HTERT RPE-1 (cell line): ENCODE measurements around the gene PNPLA1.

Experiments
- in situ Hi-C: fragments of 300-500 bp; cut with MboI; formaldehyde crosslinking; loops from 4 replicates; pipeline ENCODE4 v1.14.3; 2020; ENCODE audit warnings: low sequenced_read_pairs

The PNPLA1 gene

DNA sequence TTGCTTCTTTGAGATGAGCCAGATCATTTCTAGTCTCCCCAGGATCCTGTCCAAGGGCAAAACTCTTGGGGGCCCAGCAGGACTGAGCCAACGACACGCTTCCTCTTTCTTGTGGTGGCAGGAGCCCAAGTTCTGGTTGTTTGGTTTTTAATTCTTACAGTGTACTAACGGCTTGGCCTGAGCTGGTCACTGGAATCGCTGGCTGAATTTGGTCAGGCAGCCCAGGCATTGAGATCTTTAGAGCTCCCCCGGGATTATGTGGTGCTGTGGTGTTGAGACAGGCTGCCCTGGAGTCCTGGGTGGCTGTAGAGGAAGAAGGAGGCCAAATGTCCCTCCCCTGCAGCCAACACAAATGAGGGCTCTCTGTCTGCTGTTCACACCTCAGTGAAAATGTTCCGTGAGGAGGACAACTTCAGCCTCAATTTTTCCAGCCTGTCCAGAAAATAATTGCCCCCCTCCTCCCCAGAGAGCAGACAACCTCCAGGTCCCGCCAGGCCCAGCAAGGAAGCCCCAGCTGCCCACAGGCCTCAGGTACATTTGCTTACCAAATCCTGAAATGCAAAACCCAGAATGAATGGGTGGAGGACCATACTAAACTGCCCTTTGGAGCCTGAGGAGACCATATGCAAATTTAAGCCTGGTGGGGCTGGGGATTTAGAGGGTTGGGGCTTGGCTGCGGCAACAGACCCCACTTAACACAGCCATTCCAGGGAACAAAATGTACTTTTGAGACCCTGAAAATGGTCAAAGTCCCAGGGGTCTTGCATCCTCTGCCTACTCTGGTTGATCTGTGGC lies 43.2 kb downstream of the PNPLA1 start:
- in situ Hi-C loops = no loop called here

DNA sequence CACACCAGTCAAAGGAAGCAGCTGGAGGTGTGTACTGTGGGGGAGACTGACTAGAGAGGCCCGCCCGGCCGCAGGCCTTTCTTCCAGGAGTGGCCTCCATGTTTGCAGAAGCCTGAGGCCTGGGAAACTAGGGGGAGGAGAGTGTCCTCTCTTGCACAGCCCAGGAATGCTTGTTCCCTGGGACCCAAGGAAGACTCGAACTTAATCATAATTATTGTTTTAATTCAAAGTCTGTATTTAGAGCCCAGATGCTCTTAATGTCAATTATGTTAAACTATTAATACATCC lies 43.7 kb downstream of the PNPLA1 start:
- in situ Hi-C loops = no loop called here

DNA sequence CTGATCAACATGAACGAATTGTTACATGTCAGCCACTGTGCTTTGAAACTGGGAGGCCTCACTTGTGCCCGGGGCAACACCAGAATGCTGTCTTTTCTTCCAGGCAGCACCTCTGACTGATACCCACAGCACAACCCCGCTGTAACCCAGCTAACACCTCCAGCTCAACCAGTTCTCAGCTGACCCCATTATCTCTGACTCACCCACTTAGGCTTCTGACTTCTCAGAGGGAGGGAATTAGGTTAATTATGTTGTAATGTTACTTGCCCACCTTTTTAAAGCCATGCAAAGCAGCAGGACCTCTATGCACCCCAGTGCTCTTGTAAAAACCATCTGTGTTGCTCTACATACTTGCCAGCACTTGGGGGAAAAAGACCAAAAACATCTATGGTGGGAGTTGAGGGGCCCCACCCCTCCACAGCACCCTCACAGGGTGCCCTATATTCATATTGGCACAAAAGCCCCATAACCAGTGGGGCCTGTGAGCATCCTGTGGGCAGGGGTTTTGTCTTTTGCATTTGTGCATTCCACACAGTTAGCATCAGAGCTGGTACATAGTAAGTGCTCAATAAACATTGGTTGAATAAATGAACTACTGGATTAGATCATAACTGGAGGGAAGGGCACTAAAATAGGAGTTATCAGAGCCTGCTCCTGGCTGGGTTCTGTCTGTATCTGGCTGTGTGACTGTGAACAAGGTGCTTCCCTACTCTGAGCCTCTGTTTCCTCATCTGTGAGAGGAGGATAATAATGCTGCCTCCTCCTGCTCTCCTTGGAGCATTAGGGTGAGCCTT lies 44.6 kb downstream of the PNPLA1 start:
- in situ Hi-C loops = no loop called here

DNA sequence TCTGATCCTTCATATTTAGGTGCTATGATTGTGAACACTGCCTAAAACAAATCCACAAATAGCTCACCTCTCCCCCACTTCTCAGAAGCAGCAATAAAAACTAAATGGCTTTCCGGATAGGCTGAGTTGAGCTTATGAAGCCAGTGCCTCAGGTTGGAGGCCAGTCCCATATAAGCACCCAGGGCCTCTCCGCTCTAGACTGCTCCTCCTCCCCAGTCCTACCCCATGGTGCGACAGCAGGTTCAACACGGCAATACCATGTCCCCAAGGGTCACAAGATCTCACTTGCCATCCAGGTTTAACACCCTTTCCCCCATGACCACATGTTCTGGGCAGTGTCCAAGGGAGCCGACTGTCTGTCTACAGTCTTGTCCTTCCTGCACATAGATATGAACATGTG lies 46.1 kb downstream of the PNPLA1 start:
- in situ Hi-C loops = no loop called here

DNA sequence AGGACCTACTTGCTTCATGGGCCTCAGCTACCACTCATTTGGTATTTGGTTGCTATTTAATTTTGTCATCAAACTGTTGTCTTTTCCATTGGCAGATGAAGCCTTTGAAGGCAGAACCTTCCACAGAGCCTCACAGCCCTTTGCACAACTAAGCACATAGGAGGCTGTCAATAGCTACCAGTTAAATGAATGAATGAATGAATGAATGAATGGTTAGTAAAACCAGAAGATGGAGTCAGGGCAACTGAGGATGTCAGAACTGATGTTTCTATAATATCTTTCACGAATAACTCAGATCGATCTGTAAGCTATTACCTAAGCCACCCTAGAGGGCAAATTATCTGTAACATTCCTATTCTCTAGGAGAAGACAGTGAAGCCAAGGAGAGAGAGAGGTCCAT lies 47.8 kb downstream of the PNPLA1 start:
- in situ Hi-C loops = no loop called here

DNA sequence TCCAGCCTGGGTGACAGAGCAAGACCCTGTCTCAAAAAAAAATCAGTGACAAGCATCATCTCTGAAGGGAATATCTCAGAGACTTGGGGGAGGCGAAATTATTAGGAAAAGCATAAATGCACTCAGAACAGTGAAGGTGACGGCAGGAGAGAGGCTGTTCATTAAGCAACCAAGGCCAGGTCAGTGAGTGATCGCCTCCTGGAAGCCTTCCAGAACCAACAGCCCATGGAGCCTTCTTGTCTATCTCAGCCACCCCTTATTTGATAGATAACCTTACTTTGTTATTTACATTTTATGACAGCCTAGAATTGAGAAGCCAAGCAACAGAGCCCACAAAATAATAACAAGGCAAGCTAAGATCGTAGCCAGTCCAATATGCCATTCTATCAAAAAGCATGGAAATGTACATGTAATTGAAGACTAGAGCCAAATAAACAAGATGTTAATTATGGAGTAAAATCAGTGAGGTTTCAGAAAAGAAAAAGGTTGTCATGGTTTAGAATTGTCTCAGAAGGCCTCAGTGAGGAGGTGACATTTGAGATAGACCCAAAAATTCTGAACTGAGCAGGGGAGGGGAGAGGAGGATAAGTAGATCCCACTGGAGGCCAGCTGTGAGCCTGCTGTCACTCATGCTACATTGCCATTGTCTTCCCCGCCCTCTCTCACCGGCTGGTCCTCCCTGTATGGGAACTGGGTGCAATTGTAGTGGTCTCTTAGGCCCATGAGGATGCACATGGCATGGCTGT lies 49.0 kb downstream of the PNPLA1 start:
- in situ Hi-C loops = no loop called here

DNA sequence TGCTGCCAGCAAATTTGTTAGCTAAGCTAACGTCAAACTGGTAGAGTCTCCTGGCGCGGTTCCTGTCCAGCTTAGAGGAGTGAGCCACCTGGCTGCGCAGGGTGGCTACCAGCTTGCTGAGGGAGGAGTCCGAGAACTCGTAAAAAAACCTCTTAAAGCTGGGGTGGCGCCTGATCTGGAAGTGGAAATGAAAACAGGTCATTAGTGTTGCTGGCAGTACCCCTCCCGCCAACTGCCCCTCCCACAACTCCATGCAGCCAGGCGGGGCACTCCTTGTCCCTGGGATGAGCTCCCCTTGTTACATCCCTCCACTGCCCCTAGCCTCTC lies 49.5 kb downstream of the PNPLA1 start:
- in situ Hi-C loops = no loop called here

DNA sequence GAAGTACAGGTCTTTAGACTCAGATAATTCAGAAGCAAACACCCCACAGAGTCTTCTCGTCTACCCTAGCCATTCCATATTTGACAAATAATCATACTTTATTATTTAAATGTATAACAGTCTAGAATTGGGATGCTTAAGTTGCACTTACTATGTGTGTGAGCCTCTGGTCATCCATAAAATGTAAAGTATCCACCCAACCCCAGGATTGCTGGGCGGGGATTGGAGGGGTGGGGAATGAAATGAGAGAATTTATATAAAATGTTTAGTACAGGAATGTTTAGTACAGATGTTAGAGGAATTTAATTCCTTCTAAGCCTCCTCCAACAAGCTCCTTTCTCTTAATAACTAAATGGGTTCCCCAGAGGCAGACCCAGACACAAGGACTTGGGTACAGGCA lies 50.0 kb downstream of the PNPLA1 start:
- in situ Hi-C loops = no loop called here

DNA sequence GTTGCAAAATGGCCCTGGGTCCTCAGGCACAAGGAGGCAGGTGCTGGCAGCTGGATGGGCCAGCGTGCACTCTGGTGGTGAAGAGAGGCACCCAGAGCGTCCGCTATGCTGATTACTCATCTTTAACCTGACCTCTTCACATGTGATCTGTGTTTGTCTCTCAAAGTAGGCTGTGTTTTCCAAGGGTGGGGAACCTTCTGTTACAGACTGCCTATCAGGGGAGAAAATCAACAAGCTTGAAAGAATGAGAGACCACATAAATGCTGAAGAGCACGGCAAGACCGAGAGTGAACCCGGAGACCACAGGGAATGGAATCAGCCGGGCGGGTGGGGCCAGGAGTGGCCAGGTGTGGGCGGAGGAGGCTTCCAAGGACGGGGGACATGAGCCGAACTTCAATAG lies 50.6 kb downstream of the PNPLA1 start:
- in situ Hi-C loops = no loop called here

DNA sequence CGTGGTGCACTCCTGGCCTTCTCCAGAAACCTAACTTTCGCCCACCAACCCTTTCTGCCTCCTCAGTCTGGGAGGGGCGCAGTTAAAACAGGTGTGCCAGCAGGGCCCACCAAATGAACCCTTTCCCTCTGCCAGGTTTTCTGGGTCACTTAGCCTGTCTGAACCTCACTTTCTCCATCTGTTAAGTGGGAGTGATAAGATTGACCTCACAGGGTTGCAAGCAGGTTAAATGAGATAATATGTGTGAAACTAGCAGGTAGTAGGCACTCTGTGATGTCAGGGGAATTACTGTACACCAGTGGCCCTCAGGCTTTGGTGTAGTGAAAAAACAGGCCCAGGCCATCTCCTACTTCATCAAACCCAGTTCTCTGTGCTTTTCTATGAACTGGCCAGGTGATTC lies 52.7 kb downstream of the PNPLA1 start:
- in situ Hi-C loops = no loop called here

DNA sequence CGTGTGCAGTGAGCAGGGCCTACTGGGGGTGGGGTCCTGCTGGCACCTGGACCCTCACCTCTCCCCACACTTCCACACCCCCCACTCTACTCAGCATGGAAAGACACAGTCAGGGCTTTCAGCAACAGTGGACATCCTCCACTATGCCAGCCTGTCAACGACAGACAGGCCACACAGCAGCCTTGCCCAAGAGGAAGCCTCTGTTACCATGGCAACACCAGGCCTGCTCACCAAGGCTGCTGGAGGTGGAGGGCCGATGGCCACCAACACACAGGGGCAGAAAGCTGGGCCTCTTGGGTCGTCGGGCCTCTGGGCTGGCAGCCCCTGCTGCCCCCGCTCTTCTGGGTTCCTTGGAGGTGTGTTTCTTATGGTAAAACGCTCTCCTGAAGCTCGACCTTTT lies 53.2 kb downstream of the PNPLA1 start:
- in situ Hi-C loops = no loop called here

DNA sequence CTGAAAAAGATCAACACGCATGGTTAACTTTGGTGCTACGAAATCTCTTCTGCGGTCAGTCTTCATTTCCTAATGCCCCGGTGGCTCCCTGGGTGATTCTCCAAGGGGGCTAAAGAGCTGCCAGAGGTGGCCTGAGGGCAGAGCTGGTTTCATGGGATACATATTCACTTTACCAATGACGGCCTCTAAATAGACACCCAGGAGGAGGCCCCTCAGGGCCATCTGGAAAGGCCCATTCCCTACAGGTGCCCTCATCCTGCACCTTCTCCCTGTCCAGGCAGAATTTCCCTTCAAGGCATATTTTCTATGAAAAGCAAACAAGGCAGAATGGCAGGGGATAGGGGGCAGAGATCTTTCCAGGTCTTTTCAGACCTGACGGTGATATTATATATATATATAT lies 54.3 kb downstream of the PNPLA1 start:
- in situ Hi-C loops = no loop called here

DNA sequence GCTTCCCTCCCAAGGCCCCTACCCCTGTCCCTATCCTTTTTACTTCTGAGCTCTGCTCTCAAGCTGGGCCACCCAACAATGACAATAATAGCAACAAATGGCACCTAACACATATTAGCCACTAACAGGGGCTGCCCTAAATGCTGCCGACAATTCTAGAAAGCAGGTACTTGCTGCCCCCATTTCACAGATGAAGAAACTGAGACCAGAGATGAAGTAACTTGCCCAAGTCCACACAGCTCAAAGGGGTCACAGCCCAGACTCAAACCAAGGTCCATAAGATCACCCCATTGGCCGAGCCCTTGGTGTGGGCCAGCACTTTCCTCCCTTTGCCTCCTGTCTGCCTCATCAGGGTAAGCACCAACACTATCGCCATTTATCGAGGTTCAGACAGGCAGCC lies 54.9 kb downstream of the PNPLA1 start:
- in situ Hi-C loops = no loop called here

DNA sequence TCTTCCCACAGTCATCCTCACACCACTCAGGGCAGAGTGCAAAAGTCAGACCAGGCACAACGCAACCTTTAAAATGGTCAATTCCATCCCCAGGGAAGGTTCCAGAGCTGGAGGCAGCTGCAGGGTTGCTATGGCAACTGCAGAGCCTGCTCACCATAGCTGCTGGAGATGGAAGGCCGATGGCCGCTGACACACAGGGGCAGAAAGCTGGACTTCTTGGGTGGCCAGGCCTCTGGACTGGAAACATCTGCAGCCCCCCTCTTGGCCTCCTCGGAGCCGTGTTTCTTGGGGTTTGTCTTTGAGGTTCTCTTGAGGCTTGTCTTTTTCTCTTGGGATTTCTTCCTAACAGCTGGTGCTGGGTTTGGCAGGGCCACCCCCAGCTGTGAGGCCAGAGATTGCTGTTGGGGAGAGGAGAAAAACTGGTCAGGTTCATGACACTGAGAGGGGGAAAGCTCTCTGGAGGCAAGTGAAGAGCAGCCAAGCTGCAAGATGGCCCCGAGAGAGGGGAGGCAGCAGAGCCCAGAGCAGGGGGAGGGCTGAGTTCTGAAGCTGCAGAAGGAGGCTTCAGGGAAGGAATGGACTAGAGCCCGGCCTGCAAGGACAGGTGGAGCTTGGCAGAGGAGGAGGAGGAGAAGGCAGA lies 56.6 kb downstream of the PNPLA1 start:
- in situ Hi-C loops = no loop called here

DNA sequence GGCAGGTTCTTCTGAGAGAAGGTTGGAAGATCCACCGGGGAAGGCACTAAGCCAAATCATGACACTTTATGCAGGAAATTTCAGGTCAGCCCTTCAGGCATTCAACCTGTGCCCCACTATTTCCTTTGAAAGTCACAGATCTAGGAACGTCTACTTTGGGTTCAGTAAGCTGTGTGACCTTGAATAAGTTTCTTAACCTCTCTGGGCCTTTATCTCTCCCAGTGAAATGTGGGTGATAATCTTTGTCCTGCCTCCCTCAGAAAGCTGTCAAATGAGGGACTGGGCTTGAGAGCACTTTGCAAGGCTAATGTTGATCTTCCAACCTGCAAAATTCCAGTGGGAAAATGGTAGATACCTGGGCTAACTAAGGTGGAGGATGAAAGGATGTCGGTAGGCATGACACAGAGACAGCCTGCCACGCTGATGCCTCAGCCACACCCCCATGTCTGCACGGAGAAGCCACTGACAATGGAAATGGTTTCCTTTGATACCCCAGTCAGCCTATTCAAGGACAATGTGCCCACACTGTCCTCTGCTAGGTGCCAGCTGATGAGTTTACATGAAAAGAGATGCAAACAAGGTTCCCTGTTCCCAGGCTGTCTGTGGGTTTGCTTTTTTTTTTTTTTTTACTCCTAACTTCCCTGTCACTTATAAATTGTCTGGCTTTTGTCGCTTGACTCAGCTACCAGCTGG lies 57.5 kb downstream of the PNPLA1 start:
- in situ Hi-C loops = no loop called here

DNA sequence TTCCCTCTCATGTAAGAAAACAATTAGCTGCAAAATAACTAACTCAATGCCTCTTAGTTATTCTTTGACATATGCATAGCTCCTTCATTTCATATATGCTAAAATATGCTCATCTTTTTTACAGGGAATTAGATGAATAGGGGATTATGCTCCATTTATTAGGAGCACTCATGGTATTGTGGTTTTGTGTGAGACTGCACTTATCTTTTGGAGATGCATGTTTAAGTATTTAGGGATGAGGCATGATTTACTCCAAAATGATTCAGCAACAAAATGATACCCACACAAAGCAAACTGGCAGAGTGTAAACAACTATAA lies 58.0 kb downstream of the PNPLA1 start:
- in situ Hi-C loops = no loop called here

DNA sequence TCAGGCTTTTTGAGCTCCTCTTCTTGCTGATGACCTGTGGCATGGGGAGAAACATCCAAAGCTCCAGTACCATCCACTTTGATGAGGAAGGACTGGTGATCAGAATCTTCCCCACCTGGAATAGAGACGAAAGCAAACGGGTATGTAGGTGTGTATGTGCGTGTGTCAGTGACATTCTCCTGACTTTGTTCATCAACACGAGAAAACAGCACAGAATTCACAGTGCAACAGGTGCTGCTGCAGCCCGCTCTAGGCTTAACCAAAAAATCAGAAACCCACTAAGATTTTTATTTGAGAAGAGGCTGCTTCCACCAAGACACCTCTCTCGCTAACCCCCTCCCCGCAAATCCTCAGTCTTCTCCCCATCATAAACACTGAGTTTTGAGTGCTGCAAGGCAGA lies 58.7 kb downstream of the PNPLA1 start:
- in situ Hi-C loops = no loop called here

DNA sequence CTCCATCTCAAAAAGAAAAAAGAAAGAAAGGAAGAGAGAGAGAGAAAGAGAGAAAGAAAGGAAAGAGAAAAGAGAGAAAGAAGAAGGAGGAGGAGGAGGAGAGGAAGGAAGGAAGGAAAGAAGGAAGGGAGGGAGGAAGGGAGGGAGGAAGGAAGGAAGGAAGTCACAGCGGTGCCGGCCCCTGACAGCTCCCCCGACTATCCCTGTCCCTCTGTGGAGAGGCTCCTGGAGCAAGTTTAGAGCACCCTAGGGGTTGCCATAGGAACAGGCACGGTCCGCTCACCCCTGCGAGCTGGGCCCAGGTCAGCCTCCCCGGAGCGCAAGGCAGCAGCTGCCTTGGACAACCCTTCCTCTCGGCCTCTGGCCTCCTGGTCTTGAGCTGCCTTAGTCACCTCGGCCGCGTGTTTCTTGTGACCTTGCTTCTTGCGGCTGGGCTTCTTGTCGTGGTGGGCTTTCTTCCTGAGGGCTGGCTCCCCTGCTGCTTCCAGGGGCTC lies 60.0 kb downstream of the PNPLA1 start:
- in situ Hi-C loops = no loop called here

DNA sequence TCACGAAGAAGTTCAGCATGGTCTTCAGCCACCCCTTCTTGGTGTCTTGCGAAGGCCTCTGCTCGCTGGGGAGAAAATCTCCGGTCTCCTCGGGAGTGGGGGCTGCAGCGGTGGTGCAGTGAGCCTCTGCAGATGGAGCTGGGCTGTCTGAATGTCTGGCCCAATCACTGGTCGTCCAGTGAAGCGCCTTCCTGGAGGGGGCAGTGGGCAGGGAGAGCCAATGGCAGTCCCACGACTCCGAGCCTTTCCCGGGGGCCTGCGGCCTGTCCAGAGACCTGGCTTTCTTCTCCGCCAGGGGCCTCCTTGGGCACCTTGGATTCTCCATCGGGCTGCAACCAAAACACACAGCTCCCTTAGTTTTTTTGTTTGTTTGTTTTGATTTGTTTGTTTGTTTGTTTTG lies 60.5 kb downstream of the PNPLA1 start:
- in situ Hi-C loops = no loop called here

DNA sequence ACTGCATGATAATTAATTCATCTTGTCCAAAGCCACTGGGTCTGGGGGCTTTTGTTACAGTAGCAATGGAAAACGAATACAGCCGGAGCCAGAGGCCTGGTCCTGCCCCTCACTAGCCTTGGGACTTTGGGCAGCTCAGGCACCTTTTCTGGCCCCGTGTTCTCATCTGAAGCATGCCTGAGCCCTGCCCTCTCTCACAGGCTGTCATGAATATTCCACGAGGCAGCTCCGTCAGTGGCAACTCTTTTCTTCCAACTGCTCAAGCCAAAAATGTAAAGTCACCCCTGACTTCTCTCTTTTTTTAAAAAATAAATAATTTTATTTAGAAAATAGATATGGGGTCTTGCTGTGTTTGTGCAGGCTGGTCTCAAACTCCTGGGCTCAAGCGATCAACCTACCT lies 61.5 kb downstream of the PNPLA1 start:
- in situ Hi-C loops = no loop called here
